H1 (cell line): Measurements from ENCODE around the gene TFF2. TPM values are rescaled to one million over a fixed set of nuclear protein-coding genes. Genes with fewer than 3 reads are reported as not detected.

Experiments used
- CBX8 ChIP-seq: fragments of 300-800, 300-1000 bp; sonication (generic); IDR thresholded peaks from 2 replicates; pipeline ENCODE4 v1.7.1; 2016; ENCODE audit warnings: low read depth, low read length, borderline replicate concordance
- RNF2 ChIP-seq: fragments of 200-900, 300-1000 bp; sonication (generic); IDR thresholded peaks from 2 replicates; pipeline ENCODE4 v1.7.1; 2016; ENCODE audit warnings: borderline replicate concordance, low read depth, mild to moderate bottlenecking, antibody characterized with exemption, low read length; ENCODE audit not compliant: poor library complexity, severe bottlenecking; ENCODE audit errors: missing control alignments
- polyA plus RNA-seq, 7 experiments: library from polyadenylated mRNA; depleted of rRNA in 3 of 7; stranded (reverse) in 5 of 7; unstranded in 2 of 7; fragments of >200 nt in 5 of 7; fragments of 200-250 nt in 2 of 7; gene quantifications; 1 replicate in 5 of 7; 2 replicates in 1 of 7; 4 replicates in 1 of 7; pipeline versions ENCODE4 v1.2.1 to v1.2.3, GENCODE V29; 2011 to 2013; ENCODE audit warnings: missing spikeins in 2 of 7, mixed read lengths in 2 of 7
- total RNA-seq: library from RNA; stranded (reverse); fragmentation: NEBNext Ultra II Directional; extraction: Animal tissue kit (Norgen Biotek cat#: 25700); gene quantifications from 2 replicates; pipeline ENCODE4 v1.2.1, GENCODE V29; 2021

The TFF2 gene
- total and polyA plus RNA-seq, 2 of the 8 experiments (the other 6 are each of a cell fraction or from before 2014, with no cell fraction given): not detected

DNA sequence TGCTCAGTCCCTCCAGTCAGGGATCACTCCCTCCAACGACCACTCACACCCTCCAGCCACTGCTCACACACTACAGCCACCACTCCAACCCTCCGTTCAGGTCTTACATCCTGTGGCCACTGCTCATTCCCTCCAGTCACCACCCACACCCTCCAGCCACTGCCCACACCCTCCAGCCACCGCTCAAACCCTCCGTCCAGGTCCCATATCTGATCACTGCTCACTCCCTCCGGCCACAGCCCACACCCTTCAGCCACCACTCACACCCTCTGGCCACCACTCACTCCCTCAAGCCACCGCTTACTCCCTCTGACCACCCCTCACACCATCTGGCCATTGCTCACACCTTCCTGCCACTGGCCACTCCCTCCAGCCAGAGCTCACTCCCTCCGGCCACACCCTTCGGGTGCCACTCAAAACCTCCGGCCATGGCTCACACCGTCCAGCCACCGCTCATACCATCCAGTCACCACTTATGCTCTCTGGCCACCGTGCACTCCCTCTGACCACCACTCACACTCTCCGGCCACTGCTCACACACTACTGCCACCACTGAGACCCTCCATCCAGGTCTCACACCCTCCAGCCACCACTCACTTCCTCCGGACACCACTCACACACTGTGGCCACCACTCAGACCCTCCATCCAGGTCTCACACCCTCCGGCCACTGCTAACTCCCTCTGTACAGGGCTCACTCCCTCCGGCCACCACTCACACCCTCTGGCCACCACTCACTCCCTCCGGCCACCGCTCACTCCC lies 20.3 kb upstream of the TFF2 start (continued):
- TF ChIP-seq RNF2 (no peak), CBX8 (no peak)
